CD14-positive monocyte (primary cell): ENCODE data around the gene UGT2B7. TPM values are rescaled to one million over a fixed set of nuclear protein-coding genes. Genes with fewer than 3 reads are reported as not detected.

Experiments
- DNase-seq, 3 donors: peaks; one replicate each; pipeline ENCODE4 v3.0.0-alpha.2; 2011 to 2022
- H2AFZ ChIP-seq: 2 replicates; pipeline ENCODE4 v1.6.0; 2012; ENCODE audit warnings: mild to moderate bottlenecking, low read depth, low read length, inconsistent platforms; ENCODE audit not compliant: insufficient read depth, poor library complexity, severe bottlenecking
- H3K27ac ChIP-seq, 2 donors: 1 replicate in 1 of 2; 2 replicates in 1 of 2; pipeline ENCODE4 v1.5.1; 2012 to 2013; ENCODE audit warnings: low read length in 2 of 2, control low read depth in 1 of 2, inconsistent platforms in 1 of 2, low read depth in 1 of 2, mild to moderate bottlenecking in 1 of 2
- H3K27me3 ChIP-seq, 2 donors: one replicate each; pipeline versions ENCODE4 v1.6.0 to v1.6.1; 2011 to 2013; ENCODE audit warnings: low read length in 2 of 2; ENCODE audit not compliant: control insufficient read depth in 2 of 2, insufficient read depth in 2 of 2
- H3K36me3 ChIP-seq, 2 donors: replicated peaks in 1 of 2; 1 replicate in 1 of 2; 2 replicates in 1 of 2; pipeline versions ENCODE4 v1.5.1 to v1.6.1; 2012 to 2013; ENCODE audit warnings: low read length in 2 of 2, control low read depth in 1 of 2, inconsistent platforms in 1 of 2, mild to moderate bottlenecking in 1 of 2; ENCODE audit not compliant: insufficient read depth in 2 of 2, control insufficient read depth in 1 of 2
- H3K4me1 ChIP-seq, 2 donors: 1 replicate in 1 of 2; 2 replicates in 1 of 2; pipeline versions ENCODE4 v1.5.1 to v1.6.1; 2012 to 2013; ENCODE audit warnings: low read length in 2 of 2, control low read depth in 1 of 2, inconsistent platforms in 1 of 2, mild to moderate bottlenecking in 1 of 2, moderate library complexity in 1 of 2; ENCODE audit not compliant: insufficient read depth in 2 of 2, control insufficient read depth in 1 of 2
- H3K4me2 ChIP-seq: replicated peaks from 2 replicates; pipeline ENCODE3; 2012; ENCODE audit warnings: low read length, moderate library complexity, mild to moderate bottlenecking; ENCODE audit not compliant: poor library complexity, severe bottlenecking; ENCODE audit errors: extremely low read depth
- H3K4me3 ChIP-seq, 3 experiments: fragments of 200-600 bp in 1 of 3; sonication (generic) in 1 of 3; replicated peaks in 1 of 3; 1 replicate in 2 of 3; 2 replicates in 1 of 3; pipeline ENCODE4 v1.5.1; 2011 to 2013; ENCODE audit warnings: low read length in 3 of 3, mild to moderate bottlenecking in 3 of 3, control low read depth in 2 of 3, low read depth in 2 of 3, inconsistent platforms in 1 of 3, moderate library complexity in 1 of 3
- H3K79me2 ChIP-seq: 2 replicates; pipeline ENCODE4 v1.6.0; 2012; ENCODE audit warnings: mild to moderate bottlenecking, control low read depth, inconsistent platforms, low read length, moderate library complexity; ENCODE audit not compliant: insufficient read depth
- H3K9ac ChIP-seq: 2 replicates; pipeline ENCODE4 v1.6.0; 2017; ENCODE audit warnings: low read length, mild to moderate bottlenecking; ENCODE audit not compliant: insufficient read depth, poor library complexity, severe bottlenecking
- H3K9me3 ChIP-seq, 2 donors: replicated peaks in 1 of 2; 1 replicate in 1 of 2; 2 replicates in 1 of 2; pipeline versions ENCODE4 v1.5.1 to v1.6.1; 2012 to 2013; ENCODE audit warnings: low read length in 2 of 2, control low read depth in 1 of 2; ENCODE audit not compliant: control insufficient read depth in 1 of 2, insufficient read depth in 1 of 2
- H4K20me1 ChIP-seq: 2 replicates; pipeline ENCODE4 v1.6.0; 2012; ENCODE audit warnings: mild to moderate bottlenecking, low read length, control low read depth, moderate library complexity; ENCODE audit not compliant: insufficient read depth
- H3K27ac Mint-ChIP-seq, 7 donors: one replicate each; pipeline ENCODE4 v1.8.0; 2020; ENCODE audit warnings: mild to moderate bottlenecking in 7 of 7, mixed read lengths in 7 of 7, moderate library complexity in 6 of 7, inconsistent platforms in 2 of 7
- H3K27me3 Mint-ChIP-seq, 3 donors: one replicate each; pipeline ENCODE4 v1.8.0; 2021 to 2022; ENCODE audit warnings: low read depth in 3 of 3, mild to moderate bottlenecking in 3 of 3, mixed read lengths in 3 of 3, moderate library complexity in 3 of 3, inconsistent platforms in 1 of 3
- H3K36me3 Mint-ChIP-seq, 2 donors: one replicate each; pipeline ENCODE4 v1.8.0; 2020; ENCODE audit warnings: mixed read lengths in 2 of 2, inconsistent platforms in 1 of 2, mild to moderate bottlenecking in 1 of 2
- H3K4me1 Mint-ChIP-seq: one replicate; pipeline ENCODE4 v1.8.0; 2020; ENCODE audit warnings: mild to moderate bottlenecking, mixed read lengths
- H3K4me3 Mint-ChIP-seq, 2 donors: one replicate each; pipeline ENCODE4 v1.8.0; 2020; ENCODE audit warnings: mild to moderate bottlenecking in 2 of 2, mixed read lengths in 2 of 2, moderate library complexity in 1 of 2
- H3K9me3 Mint-ChIP-seq, 7 donors: one replicate each; pipeline ENCODE4 v1.8.0; 2020 to 2022; ENCODE audit warnings: mixed read lengths in 7 of 7, mild to moderate bottlenecking in 6 of 7, moderate library complexity in 6 of 7, inconsistent platforms in 2 of 7
- WGBS: methylation state at CpG from one replicate; pipeline ENCODE4 v1.1.5; 2013; ENCODE audit warnings: missing lambda C conversion rate; ENCODE audit not compliant: insufficient coverage; 5-methylcytosine and 5-hydroxymethylcytosine counted together
- intact Hi-C, 2 donors: fragments of 100-400 bp; cut with micrococcal nuclease; formaldehyde crosslinking; loops; one replicate each; pipeline versions ENCODE4 v1.15.0 to v1.15.1; 2023
- polyA plus RNA-seq, 3 donors: library from polyadenylated mRNA; depleted of rRNA in 1 of 3; unstranded in 2 of 3; stranded (reverse) in 1 of 3; fragments of 300-500 nt in 2 of 3; fragments of >200 nt in 1 of 3; fragmentation: Illumina TruSeq in 2 of 3; gene quantifications; 1 replicate in 2 of 3; 2 replicates in 1 of 3; pipeline ENCODE4 v1.2.3, GENCODE V29; 2012 to 2021
- TF ChIP-seq, protein P1 (sequence below): fragments of 200-600 bp; IDR thresholded peaks from one replicate; pipeline ENCODE4 v1.8.0; 2022; ENCODE audit warnings: antibody characterized with exemption, mild to moderate bottlenecking

Gene UGT2B7
- polyA plus RNA-seq, 3 donors: not detected

DNA sequence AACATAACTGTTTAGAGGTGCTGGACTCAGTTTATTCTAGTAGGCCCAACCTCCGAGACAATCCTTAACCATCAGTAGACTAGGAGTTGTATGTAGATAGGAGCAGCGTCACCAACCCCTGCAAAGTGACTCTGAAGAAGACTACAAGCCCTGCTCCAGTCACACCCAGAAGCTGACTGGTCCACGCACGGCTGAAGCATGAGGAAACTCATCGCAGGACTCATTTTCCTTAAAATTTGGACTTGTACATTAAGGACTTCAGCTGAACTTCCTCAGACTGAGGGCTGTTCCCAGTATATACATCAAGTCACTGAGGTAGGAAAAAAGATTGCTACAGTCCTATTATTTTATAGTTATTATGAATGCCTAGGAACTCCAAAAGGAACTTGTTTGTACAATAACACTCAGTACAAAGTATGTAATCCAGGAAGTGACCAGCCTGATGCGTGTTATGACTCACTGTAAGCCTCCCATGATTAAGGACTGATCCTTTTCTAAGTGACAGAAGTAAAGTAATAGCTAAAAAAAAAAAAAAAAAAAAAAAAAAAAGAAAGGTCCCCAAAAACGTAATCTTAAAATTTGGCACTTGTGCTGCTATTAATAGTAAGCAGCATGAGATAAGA is 41.6 kb upstream of the UGT2B7 start:
- intact Hi-C loops: no loop called here
- Mint-ChIP-seq H3K4me3 (no peak overlapping the region), H3K27me3 (peaks cover 0 to 2% (median 0%) of the 10 kb centered on the region in 3 donors), H3K36me3 (no peaks in the 10 kb centered on the region), H3K9me3 (peaks cover 0 to 9% (median 3%) of the 10 kb centered on the region in 7 donors), H3K27ac (no peak overlapping the region), H3K4me1 (no peaks in the 10 kb centered on the region)
- H3K9ac ChIP-seq: no peak overlapping the region
- H3K4me2 ChIP-seq: no peak overlapping the region
- no peaks in the 10 kb centered on the region for H3K4me1 ChIP-seq
- H3K79me2 ChIP-seq: no peaks in the 10 kb centered on the region
- no peaks in the 10 kb centered on the region for H3K9me3 ChIP-seq
- H3K4me3 ChIP-seq: no peak overlapping the region
- H3K27ac ChIP-seq: no peak overlapping the region
- H3K27me3 ChIP-seq: no peaks in the 10 kb centered on the region
- H2AFZ ChIP-seq: no peak overlapping the region
- TF ChIP-seq, protein P1, sequence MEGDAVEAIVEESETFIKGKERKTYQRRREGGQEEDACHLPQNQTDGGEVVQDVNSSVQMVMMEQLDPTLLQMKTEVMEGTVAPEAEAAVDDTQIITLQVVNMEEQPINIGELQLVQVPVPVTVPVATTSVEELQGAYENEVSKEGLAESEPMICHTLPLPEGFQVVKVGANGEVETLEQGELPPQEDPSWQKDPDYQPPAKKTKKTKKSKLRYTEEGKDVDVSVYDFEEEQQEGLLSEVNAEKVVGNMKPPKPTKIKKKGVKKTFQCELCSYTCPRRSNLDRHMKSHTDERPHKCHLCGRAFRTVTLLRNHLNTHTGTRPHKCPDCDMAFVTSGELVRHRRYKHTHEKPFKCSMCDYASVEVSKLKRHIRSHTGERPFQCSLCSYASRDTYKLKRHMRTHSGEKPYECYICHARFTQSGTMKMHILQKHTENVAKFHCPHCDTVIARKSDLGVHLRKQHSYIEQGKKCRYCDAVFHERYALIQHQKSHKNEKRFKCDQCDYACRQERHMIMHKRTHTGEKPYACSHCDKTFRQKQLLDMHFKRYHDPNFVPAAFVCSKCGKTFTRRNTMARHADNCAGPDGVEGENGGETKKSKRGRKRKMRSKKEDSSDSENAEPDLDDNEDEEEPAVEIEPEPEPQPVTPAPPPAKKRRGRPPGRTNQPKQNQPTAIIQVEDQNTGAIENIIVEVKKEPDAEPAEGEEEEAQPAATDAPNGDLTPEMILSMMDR: no peak
- H4K20me1 ChIP-seq: no peaks in the 10 kb centered on the region
- 100% methylated on average over 2 of the region's 7 CpGs for WGBS
- DNase-seq: no peak
- H3K36me3 ChIP-seq: no peaks in the 10 kb centered on the region

DNA sequence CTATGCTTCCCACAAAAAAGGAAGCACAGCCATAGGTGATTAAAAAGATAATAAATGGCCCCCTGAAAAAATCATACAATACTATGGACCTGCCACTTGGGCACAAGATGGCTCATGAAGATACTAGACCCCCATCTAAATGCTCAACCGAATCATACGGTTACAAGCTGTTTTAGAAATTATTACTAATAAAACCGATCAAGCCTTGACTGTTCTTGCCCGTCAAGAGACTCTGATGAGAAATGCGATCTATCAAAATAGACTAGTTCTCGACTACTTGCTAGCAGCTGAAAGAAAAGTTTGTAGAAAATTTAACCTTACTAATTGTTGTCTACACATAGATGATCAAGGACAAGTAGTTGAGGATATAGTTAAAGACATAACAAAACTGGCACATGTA is 40.1 kb upstream of the UGT2B7 start:
- Mint-ChIP-seq H3K27me3 (peaks cover 0 to 2% (median 0%) of the 10 kb centered on the region in 3 donors), H3K4me1 (no peaks in the 10 kb centered on the region), H3K4me3 (no peak overlapping the region), H3K27ac (no peak overlapping the region), H3K9me3 (peaks cover 0 to 9% (median 3%) of the 10 kb centered on the region in 7 donors), H3K36me3 (no peaks in the 10 kb centered on the region)
- intact Hi-C loops: no loop called here
- Histone ChIP-seq H3K79me2 (no peaks in the 10 kb centered on the region), H3K4me1 (no peaks in the 10 kb centered on the region), H3K27me3 (no peaks in the 10 kb centered on the region), H3K27ac (no peak overlapping the region), H3K4me2 (no peak overlapping the region), H3K4me3 (no peak overlapping the region), H4K20me1 (no peaks in the 10 kb centered on the region), H3K9me3 (no peaks in the 10 kb centered on the region), H3K36me3 (no peaks in the 10 kb centered on the region), H2AFZ (no peak overlapping the region), H3K9ac (no peak overlapping the region)
- 93% methylated on average over 3 of the region's 6 CpGs for WGBS
- TF ChIP-seq, protein P1: no peak
- no peak for DNase-seq
